GM23338 (cell line): ENCODE measurements around the gene KRTAP1-4. TPM values are rescaled to one million over a fixed set of nuclear protein-coding genes. Genes with fewer than 3 reads are reported as not detected.
A peak's percentile ranks its signal among the peaks of the same experiment; 100 is the strongest.

ENCODE experiments used
- ATAC-seq: fragments of 200-7000 bp; cut with Tn5 transposase; 3 replicates; pipeline ENCODE4 v1.9.1; 2020
- DNase-seq: peaks from one replicate; pipeline ENCODE4 v3.0.0-alpha.2; 2015; ENCODE audit warnings: low spot score
- H2AFZ ChIP-seq: fragments of 200-600 bp; sonication (generic); 2 replicates; pipeline ENCODE4 v1.8.0; 2016; ENCODE audit warnings: antibody characterized with exemption, mild to moderate bottlenecking, moderate library complexity
- H3F3A ChIP-seq: fragments of 200-600 bp; sonication (generic); replicated peaks from 2 replicates; pipeline ENCODE4 v1.8.0; 2017; ENCODE audit warnings: antibody characterized with exemption, mixed run types, low read depth
- H3K27ac ChIP-seq: fragments of 200-600 bp; sonication (generic); 2 replicates; pipeline ENCODE4 v1.6.1; 2016; ENCODE audit warnings: low read depth
- H3K27me3 ChIP-seq: fragments of 200-600 bp; sonication (generic); 2 replicates; pipeline ENCODE4 v1.8.0; 2016; ENCODE audit warnings: mild to moderate bottlenecking, mixed run types, moderate library complexity; ENCODE audit not compliant: insufficient read depth
- H3K36me3 ChIP-seq: fragments of 200-600 bp; sonication (generic); 2 replicates; pipeline ENCODE4 v1.8.0; 2016; ENCODE audit warnings: mild to moderate bottlenecking; ENCODE audit not compliant: insufficient read depth
- H3K4me1 ChIP-seq: fragments of 200-600 bp; sonication (generic); 2 replicates; pipeline ENCODE4 v1.8.0; 2016; ENCODE audit warnings: mild to moderate bottlenecking, moderate library complexity; ENCODE audit not compliant: insufficient read depth
- H3K4me2 ChIP-seq: fragments of 200-600 bp; sonication (generic); 2 replicates; pipeline ENCODE4 v1.7.1; 2017; ENCODE audit warnings: mixed run types
- H3K4me3 ChIP-seq: fragments of 200-600 bp; sonication (generic); 2 replicates; pipeline ENCODE4 v1.6.1; 2016; ENCODE audit warnings: mixed run types
- H3K79me2 ChIP-seq: fragments of 200-600 bp; sonication (generic); replicated peaks from 2 replicates; pipeline ENCODE4 v1.8.0; 2017; ENCODE audit warnings: mild to moderate bottlenecking; ENCODE audit not compliant: insufficient read depth
- H3K9me2 ChIP-seq: fragments of 200-600 bp; sonication (generic); 2 replicates; pipeline ENCODE4 v1.8.0; 2017; ENCODE audit not compliant: insufficient read depth
- H4K20me1 ChIP-seq: fragments of 200-600 bp; sonication (generic); replicated peaks from 2 replicates; pipeline ENCODE4 v1.8.0; 2017; ENCODE audit warnings: mild to moderate bottlenecking; ENCODE audit not compliant: insufficient read depth
- H3K27ac Mint-ChIP-seq: 2 replicates; pipeline ENCODE4 v1.8.0; 2020; ENCODE audit warnings: inconsistent platforms, mild to moderate bottlenecking, moderate library complexity, mixed read lengths
- H3K27me3 Mint-ChIP-seq: 3 replicates; pipeline ENCODE4 v1.8.0; 2022; ENCODE audit warnings: low read depth, mild to moderate bottlenecking, moderate library complexity, mixed read lengths, inconsistent platforms; ENCODE audit not compliant: insufficient read depth, poor library complexity
- H3K36me3 Mint-ChIP-seq: 3 replicates; pipeline ENCODE4 v1.8.0; 2021; ENCODE audit warnings: low read depth, mild to moderate bottlenecking, inconsistent platforms, moderate library complexity, mixed read lengths
- H3K4me1 Mint-ChIP-seq: 3 replicates; pipeline ENCODE4 v1.8.0; 2020; ENCODE audit warnings: mild to moderate bottlenecking, inconsistent platforms, mixed read lengths
- H3K4me3 Mint-ChIP-seq: 3 replicates; pipeline ENCODE4 v1.8.0; 2021; ENCODE audit warnings: moderate library complexity, mild to moderate bottlenecking, inconsistent platforms, mixed read lengths
- H3K9me3 Mint-ChIP-seq: 3 replicates; pipeline ENCODE4 v1.8.0; 2020; ENCODE audit warnings: moderate library complexity, mild to moderate bottlenecking, inconsistent platforms, mixed read lengths
- CREB1 ChIP-seq: fragments of 250-450 bp; sonication (Bioruptor Pico); IDR thresholded peaks from 2 replicates; pipeline ENCODE4 v1.5.0; 2020; ENCODE audit warnings: low read depth, mild to moderate bottlenecking, moderate library complexity
- CTCF ChIP-seq, 2 experiments: fragments of 200-600 bp in 1 of 2; sonication (generic) in 1 of 2; conservative IDR thresholded peaks; 2 replicates each; pipeline versions ENCODE4 v1.5.1 to v1.6.1; 2016 to 2017; ENCODE audit warnings: antibody characterized with exemption in 2 of 2, low read depth in 2 of 2, mild to moderate bottlenecking in 2 of 2, moderate library complexity in 1 of 2
- ETS1 ChIP-seq: IDR thresholded peaks from 2 replicates; pipeline ENCODE4 v1.6.1; 2016; ENCODE audit warnings: antibody characterized with exemption
- EZH2 ChIP-seq: fragments of 200-600 bp; sonication (generic); IDR thresholded peaks from one replicate; pipeline ENCODE4 v1.8.0; 2017; ENCODE audit warnings: antibody characterized with exemption, mild to moderate bottlenecking, low read depth; ENCODE audit not compliant: unreplicated experiment
- EZH2phosphoT487 ChIP-seq: fragments of 200-600 bp; sonication (generic); IDR thresholded peaks from one replicate; pipeline ENCODE4 v1.8.1; 2018; ENCODE audit warnings: antibody characterized with exemption; ENCODE audit not compliant: unreplicated experiment
- POLR2AphosphoS5 ChIP-seq: IDR thresholded peaks from 2 replicates; pipeline ENCODE4 v1.6.1; 2016; ENCODE audit warnings: antibody characterized with exemption, low read depth
- REST ChIP-seq: IDR thresholded peaks from one replicate; pipeline ENCODE4 v1.6.1; 2018; ENCODE audit warnings: antibody characterized with exemption; ENCODE audit not compliant: unreplicated experiment
- STAT1 ChIP-seq: IDR thresholded peaks from one replicate; pipeline ENCODE4 v1.6.1; 2016; ENCODE audit warnings: antibody characterized with exemption; ENCODE audit not compliant: unreplicated experiment
- ZNF114 ChIP-seq: fragments of 250-450 bp; sonication (Bioruptor Pico); IDR thresholded peaks from 2 replicates; pipeline ENCODE4 v1.5.0; 2020; ENCODE audit warnings: mild to moderate bottlenecking, moderate library complexity
- ZNF331 ChIP-seq: fragments of 250-450 bp; sonication (Bioruptor Pico); IDR thresholded peaks from 2 replicates; pipeline ENCODE4 v1.5.0; 2020; ENCODE audit warnings: low read depth, mild to moderate bottlenecking, moderate library complexity
- ZNF462 ChIP-seq: fragments of 250-450 bp; sonication (Bioruptor Pico); IDR thresholded peaks from 2 replicates; pipeline ENCODE4 v1.5.0; 2020; ENCODE audit warnings: mild to moderate bottlenecking, moderate library complexity
- polyA plus RNA-seq: library from polyadenylated mRNA; unstranded; fragments of >200 nt; fragmentation: Nextera tagmentation; extraction: Ambion mirVana; gene quantifications from 2 replicates; pipeline ENCODE4 v1.2.1, GENCODE V29; 2016
- total RNA-seq: library from RNA; depleted of rRNA; stranded (reverse); fragments of >200 nt; shearing (Covaris generic); gene quantifications from 2 replicates; pipeline ENCODE4 v1.2.3, GENCODE V29; 2014

KRTAP1-4 gene
- total and polyA plus RNA-seq, 2 experiments from 2014 or later, result not detected

- Mint-ChIP-seq H3K9me3 (no peaks in the 10 kb centered on the region), H3K4me3 (no peak within 1 kb of the TSS), H3K4me1 (peaks cover 4% of the 10 kb centered on the region; the same call in 2 of the 3 replicates), H3K27me3 (no peaks in the 10 kb centered on the region), H3K36me3 (no peaks in the 10 kb centered on the region), H3K27ac (no peak within 1 kb of the TSS)
- ATAC-seq (no peak), DNase-seq (no peak)
- TF ChIP-seq POLR2AphosphoS5 (no peak), ZNF331 (CRISPR knock-in tag) (no peak), REST (no peak), ETS1 (no peak), ZNF462 (CRISPR knock-in tag) (no peak), EZH2phosphoT487 (no peak), ZNF114 (CRISPR knock-in tag) (no peak), EZH2 (no peak), CREB1 (CRISPR knock-in tag) (no peak), STAT1 (no peak), CTCF (conservative IDR thresholded peaks at IDR 0.05; ENCODE audit: low read depth in 2 of 2) (no peak)
- Histone ChIP-seq H3K27ac (no peak within 1 kb of the TSS), H3K4me1 (no peaks in the 10 kb centered on the region), H3K27me3 (no peaks in the 10 kb centered on the region), H2AFZ (peak within 1 kb of the TSS; percentile 21), H3K4me2 (no peak within 1 kb of the TSS), H4K20me1 (no peaks in the 10 kb centered on the region), H3K79me2 (no peaks in the 10 kb centered on the region), H3F3A (no peaks in the 10 kb centered on the region), H3K36me3 (no peaks in the 10 kb centered on the region), H3K4me3 (no peak within 1 kb of the TSS), H3K9me2 (0 out of 2 replicates have a peak, but pooled peaks cover 4% of the 10 kb centered on the region)
These were observed 36.2 kb downstream of the KRTAP1-4 start, which contains the start of gene KRTAP3-3 for GRCh38 chr17:40993839-40994238. TSS of gene KRTAP3-3 (minus strand) at chr17:40994164. CDS start at chr17:40994097, 67 bp downstream.
